UCSD-AML1 (cell line): Measurements from ENCODE around the gene MORN1.
"Not testable (repeated sequence)": the region's sequence is repeated elsewhere in the genome, so short reads cannot be mapped to it uniquely, and the experiment has no call there.

Experiments used
- DNase-seq: peaks from one replicate; lab custom pipeline; 2025; ENCODE audit not compliant: unreplicated experiment; lab: John Stamatoyannopoulos, UW

The MORN1 gene

DNA sequence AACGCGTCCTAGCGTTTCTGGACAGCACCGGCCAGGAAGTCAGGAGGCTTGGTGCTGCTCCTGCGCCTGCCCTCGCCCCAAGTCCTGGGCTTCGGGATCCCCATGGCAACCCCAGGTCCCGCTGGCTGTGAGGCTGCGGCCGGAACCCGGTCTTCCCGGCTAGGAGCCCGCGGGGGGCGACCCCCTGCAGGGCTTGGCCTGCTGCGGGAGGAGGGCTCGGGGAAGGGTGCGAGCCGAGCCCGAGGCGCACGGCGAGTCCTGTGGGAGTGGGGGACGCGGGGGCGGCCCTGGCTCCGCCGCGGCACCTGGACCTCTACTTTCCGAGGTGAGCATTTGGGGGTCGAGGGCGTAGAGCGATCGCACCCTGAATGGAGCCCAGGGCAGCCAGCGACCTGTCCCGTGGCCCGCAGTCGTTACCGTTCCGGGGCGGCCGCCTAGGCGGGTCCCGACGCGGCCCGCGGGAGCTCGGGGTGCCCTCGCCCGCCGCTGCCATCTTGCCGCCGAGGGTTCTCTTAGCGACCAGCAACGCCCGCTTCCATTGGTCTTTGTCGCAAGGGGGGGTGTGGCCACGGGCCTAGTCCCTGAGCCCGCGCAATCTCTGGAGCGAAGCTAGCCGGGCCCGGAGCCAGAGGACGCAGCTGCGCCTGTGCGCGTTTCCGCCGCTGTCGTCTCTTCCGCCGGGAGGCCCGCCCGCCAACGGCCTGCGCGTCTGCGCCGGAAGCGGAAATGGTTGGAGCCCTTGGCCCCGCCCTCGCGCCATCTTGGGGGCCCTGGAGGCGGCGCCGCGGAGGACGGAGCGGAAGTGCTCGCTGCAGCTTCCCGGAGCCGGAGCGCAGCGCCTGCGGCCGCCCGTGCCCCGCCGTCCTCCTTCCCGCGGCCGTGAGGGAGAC, at the start of gene MORN1, which contains the start of gene RER1:
Gene MORN1, minus strand, starts transcription at position 514 of the 890 bp plus-strand sequence. Its CDS starts 21 bp downstream, at position 493.
Gene RER1, plus strand, starts transcription at position 801 of the 890 bp plus-strand sequence. CDS start 3,950 bp downstream, outside the sequence.
- peak; percentile 100 for DNase-seq

DNA sequence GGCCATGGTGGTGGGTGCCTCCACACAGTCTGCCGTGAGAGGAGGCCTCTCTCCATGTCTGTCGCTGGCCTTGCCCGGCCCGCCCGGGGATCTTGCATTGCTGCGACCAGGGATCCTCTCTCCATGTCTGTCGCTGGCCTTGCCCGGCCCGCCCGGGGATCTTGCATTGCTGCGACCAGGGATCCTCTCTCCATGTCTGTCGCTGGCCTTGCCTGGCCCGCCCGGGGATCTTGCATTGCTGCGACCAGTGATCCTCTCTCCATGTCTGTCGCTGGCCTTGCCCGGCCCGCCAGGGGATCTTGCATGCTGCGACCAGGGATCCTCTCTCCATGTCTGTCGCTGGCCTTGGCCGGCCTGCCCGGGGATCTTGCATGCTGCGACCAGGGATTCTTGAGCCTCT, 49.0 kb upstream of the MORN1 start:
- DNase-seq: not testable (repeated sequence)

DNA sequence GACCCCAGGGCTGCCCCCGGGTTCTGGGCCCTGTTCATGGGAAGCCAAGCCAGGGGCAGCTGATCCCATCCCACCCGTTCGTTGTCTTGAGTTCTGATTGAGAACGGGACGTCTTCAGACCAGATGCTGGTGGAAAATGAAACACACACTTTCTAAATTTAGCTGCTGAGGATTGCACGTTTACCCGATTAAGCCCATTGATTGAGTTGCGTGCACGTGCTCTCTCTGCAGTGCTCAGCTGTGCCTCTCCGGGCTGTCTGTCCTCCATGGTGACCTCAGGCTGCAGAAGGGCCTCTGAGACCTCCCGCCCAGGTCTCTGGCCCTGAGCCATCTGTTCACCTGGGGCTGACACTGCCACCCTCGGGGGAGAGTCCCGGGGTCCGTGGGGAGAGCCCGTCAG, 48.0 kb upstream of the MORN1 start:
- no peak for DNase-seq

DNA sequence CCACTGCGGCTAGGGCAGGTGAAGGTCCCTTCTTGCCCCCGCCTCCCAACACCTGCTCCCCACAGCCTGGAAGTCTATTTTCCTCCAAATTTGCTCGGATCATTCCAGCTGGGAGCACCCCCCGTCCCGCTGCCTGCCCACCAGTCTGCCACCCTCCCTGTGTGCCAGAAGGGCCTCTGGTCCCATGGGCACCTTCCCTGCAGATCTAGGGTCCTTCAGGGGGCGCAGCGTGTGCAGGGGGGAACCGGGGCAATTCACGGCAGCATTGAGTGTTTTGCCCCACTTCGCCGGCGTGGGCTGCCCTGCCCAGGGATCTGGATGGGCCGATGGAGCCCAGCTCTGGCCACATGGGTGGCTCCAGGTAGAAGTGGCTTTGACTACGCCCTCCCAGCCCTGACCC, 47.3 kb upstream of the MORN1 start:
- no peak for DNase-seq

DNA sequence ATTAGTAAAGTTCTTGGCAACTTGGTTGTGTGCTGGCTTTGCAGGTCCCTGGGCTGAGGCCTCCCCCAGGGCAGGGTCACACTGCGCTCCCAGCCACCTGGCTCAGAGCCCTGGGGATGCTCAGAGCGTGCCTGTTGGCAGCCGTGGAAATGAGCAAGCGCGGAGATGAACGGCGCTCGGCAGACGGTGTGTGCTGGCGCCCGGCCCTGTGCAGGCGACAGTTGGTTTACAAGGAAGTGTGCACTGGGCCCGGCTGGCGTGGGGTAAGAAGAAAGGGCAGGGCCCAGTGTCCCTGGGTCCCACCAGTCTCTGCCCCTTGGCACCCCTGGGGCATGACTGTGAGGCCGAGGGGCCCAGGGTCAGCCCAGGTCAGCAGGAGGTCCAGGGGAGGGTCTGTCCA, 46.7 kb upstream of the MORN1 start:
- no peak for DNase-seq

DNA sequence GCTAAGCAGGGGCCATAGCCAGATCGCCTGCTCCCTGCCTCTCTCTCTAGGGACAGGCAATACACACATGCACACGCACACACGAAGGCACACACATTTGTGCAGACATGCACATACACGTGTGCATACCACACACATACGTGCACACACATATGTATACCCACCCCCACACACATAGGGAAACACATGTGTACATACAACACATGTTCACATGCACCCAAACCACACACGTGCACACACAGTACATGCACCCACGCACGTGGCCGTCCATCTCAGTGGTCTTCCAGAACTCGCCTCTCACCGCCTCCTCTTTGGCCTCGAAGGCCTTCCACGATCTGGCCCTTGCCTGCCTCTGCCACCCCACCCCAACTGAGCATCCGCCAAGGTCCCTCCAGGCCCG, 46.3 kb upstream of the MORN1 start:
- DNase-seq: no peak

DNA sequence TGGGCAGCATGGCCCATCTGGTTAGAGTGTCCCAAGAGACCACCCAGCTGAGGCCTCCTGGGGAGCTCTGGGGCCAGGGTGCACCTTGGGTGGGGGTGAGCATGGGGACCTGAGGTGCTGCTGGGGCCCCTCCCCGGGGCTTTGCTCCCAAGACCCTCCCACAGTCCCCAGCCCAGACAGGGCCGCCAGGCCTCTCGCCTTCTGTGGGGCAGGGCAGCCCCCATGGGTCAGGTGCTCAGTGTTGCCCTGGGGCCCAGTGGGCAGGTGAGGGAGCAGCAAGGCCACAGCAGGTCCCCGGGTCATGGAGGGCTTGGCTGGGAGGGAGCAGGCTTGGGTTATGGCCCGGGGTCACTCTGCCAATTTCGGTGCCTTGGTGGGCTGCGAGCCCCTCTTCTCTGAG, 45.5 kb upstream of the MORN1 start:
- DNase-seq: no peak

DNA sequence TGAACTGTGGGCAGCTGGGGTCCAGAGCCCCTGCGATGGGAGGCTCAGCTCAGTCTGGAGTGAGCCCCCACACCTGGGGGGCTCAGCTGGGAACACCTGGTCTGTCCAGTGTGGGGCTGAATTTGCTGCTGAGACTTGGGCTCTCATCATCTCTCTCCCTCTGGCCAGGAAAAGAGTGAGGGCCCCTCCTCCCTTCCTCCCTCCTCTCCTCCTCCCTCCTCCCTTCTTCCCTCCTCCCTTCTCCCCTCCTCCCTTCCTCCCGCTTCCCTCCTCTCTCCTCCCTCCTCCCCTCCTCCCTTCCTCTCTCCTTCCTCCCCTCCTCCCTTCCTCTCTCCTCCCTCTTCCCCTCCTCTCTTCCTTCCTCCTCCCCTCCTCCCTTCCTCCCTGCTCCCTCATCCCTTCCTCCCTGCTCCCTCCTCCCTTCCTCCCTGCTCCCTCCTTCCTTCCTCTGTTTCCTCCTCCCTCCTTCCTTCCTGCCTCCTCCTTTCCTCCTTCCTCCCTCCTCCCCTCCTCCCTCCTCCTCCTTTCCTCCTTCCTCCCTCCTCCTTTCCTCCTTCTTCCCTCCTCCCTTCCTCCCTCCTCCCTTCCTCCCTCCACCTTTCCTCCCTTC, 44.5 kb upstream of the MORN1 start:
- no peak for DNase-seq

DNA sequence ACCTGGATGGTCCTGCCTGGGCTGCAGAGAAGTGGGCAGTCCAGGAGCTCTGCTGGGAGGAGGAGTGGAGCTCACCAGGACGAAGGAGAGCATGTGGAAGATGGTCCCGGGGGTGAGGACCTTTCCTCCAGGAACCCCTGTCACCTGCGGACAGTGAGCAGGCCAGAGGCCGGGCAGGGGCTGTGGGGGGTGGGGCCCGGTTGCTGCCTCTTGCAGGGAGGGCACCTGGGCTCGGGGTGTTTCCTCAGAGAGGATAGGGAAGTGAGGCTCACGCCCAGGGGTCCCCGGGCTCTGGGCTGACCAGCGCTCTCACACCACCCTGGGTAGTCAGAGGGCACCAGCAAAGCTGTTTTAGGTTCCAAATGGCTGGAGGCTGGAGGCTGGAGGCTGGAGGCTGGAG, 43.7 kb upstream of the MORN1 start:
- no peak for DNase-seq

DNA sequence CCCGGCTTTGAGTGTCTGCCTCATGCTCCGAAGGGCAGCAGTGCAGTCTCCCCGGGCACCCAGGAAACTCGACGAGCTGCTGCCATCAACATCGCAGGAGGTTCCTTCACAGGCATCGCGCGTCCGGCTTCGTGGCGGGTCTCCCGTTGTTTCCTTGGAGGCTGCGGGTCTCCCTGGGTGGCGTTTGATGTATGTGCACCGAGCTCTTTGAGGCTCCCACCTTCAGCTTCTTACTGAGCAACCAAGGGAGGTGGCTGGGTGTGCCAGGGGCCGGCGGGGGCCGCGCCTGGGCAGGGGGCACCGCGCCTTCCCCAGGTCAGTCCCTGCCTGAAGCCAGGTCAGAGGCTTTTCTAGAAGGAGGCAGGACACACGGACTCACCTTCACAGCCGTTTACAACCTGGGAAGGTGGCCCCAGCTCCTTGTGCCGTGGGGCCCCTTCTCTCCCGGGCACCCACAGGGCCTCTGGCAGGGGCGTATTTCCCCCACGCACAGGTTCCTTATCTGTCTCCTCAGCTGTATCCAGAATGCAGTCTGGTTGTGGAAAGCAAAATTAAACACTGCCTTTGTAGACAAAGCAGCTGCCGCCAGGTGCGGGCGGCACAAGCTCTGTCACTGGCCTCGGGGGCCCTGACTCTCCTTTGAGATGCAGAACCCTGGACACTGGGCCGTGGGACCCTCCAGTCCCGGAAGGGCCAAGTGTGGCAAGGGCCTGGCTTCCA, 42.7 kb upstream of the MORN1 start:
- no peak for DNase-seq

DNA sequence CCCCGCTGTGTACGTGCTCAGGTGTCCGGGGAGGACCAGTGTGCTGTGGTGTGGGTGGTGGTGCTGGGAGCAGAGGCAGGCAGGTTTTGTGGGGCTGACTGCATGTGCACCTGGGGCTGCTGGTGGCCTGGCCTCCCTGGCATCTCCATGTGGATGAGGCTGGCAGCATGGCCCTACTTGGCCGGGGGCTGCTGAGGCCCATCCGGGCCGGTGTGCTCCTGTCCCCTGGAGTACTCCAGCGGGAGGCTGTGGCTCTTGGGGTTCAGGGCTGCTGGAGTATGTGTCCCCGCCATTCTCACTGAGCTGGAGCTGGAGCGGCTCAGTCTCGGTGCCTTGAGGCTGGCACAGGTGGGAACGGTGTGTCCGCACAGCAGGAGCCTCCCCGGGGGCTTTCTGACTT, 41.8 kb upstream of the MORN1 start:
- no peak for DNase-seq

DNA sequence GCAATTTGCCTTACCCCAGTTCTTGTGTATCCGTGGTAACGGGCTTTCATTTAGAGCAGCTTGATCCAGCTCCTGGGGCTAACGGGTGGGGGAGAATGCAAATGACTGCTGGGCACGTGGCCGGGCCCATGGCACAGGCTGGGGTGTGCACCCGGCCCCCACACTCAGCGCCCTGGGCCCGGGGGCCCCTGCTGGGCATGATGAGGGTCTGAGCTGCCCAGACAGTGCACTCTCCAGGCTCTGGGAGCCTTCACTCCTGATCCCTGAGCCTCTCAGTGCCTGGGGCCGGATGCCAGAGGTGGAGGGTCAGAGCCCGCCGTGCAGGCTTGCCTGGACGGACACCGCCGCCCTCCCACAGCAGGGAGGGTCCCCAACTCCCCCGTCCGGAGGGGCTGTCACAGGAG, 41.1 kb upstream of the MORN1 start:
- DNase-seq: no peak

DNA sequence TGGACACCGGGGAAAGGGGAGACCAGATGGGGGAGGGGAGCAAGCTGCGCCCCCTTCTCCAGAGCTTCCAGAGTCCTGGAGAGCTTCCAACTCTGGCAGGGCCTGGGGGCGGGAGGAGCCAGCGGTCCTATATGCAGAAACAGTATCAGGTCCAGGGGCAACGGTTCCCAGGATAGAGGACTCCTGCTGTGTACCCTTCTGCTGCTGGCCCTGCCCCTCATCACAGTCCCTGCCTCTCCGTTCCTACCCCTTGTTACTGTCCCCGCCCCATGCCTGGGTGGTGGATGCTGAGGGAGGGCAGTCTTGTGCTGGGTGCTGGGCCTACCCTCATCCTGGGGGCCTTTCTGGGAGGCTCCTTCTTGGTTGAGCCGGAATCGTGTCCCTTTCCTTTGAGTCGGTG, 40.2 kb upstream of the MORN1 start:
- DNase-seq: no peak

DNA sequence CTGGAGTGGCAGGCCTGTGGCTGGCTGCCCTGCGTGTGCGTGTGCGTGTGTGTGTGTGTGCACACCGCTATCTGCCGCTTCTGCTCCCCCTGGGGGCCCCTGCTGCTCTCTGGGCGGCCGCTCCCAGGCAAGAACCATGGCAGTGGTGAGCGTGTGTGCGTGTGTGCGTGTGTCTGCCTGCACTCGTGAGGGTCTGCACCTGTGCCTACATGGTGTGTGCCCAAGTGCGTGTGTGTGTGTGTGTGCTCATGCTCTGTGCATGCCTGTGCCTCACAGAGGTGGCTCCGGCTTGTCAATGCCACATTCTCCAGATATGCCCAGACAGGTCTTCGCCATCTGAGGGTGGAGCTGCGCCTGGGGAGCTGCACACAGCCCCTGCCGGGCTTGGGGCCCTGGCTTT, 39.7 kb upstream of the MORN1 start:
- no peak for DNase-seq

DNA sequence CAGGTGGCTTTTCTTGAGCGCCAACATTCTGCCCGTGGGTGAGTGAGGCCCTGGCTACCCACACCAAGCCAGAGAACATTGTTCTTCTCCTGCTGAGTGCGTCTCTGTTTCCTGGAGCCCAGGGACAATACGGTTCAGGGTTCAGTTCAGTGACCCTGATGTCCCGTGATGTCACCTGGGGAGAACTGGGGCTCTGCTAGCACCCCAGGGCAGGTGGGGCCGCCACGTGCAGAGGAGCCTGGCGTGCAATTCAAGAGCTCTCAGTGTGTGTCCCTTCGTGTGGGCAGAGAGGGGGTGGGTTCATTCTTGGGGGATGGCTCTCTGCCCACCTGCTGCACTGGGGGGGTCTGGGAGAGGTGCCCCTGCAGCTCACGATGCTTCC, 39.2 kb upstream of the MORN1 start:
- no peak for DNase-seq

DNA sequence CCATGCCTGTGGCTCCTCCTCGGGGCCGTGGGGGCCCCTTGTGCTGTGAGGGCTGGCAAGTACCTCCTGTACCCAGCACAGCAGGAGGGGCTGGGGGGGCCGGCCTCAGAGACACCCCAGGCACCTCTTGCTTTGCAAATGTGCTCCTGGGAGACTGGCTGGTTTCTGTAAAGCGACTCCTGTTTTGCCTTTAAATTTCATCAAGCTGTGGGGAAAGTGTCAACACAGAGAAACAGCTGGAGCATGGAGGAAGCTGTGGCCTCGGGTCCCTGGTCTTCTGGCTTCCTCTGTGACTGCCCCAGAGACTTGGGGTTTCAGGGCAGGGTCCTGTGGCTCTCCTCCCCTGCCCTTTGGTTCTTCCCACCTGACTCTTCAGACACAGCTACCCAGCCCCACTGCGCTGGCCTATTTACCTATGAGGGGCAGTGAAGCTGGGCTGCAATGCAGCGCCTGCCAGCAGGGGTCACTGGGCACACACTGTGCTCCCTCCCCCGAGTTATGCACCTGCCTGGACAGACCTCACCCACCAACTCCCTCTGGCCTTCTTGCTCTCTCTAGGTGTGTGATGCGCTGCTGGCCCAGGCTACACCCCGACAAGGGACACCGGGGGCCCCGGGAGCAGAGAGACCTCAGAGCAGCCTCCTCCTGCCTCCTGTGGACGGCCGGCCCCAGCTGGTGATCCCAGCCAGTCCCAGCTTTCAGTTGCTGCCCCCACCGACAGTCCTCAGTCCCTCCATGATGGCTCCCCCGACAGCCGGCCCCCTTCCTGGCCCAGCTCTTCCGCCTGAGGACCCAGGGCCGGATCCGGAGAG, 38.6 kb upstream of the MORN1 start:
- DNase-seq: no peak

DNA sequence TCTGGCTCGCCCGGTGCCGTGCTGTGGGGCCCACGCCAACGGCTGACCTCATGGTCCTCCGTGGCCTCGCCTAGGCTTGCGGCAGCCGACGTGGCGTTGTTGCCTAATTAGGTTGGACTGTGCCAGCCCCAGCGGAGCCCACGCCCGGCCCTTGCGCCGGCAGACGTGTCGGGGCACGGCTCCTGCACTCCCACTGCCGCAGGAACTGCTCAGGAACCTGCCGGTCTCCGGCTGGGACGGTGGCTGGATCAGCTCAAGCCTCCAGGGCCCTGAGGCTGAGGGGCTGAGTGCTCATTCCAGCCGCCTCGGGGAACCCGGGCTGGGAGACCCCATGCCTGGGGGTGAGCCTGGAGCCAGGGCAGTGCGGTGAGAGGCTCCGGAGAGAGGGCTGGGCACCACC, 37.1 kb upstream of the MORN1 start:
- DNase-seq: no peak

DNA sequence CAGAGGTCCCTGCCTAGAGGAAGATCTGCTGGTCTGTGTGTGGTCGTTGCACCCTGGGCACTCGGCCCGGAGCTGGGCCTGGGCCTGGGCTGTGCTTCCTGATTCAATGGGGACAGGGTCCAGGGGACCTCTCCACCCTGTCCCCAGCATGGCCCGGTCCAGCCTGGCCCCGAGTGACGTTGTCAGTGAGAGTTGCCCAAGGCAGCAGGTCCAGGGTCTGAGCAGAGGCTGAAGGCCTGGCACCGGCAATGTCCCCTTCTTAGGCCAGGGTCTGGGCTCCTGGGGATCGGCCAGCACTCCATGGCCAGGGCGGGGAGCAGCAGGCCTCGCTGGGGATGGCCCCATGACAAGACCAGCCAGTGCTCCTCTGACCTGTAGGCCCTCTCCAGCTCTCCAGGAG, 36.6 kb upstream of the MORN1 start:
- DNase-seq: no peak

DNA sequence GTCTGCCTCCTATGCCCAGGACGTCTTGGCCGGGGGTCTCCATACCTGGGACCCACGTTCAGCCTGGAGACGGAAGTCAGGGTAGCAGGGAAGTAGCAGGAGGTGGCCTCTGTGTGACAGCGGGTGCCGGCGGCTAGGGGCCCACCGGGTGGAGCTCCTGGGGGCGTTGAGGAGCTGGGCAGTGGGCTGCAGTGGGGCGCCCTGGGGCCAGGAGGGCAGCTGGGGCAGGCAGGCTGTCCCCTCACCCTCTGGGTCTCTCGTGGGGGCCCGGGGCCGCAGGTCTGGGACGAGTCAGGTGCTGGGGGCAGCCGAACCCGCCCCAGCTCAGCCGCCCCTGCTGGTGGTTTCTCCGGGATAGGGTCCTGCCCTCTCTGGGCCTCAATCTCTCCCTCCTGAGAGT, 35.7 kb upstream of the MORN1 start:
- DNase-seq: no peak

DNA sequence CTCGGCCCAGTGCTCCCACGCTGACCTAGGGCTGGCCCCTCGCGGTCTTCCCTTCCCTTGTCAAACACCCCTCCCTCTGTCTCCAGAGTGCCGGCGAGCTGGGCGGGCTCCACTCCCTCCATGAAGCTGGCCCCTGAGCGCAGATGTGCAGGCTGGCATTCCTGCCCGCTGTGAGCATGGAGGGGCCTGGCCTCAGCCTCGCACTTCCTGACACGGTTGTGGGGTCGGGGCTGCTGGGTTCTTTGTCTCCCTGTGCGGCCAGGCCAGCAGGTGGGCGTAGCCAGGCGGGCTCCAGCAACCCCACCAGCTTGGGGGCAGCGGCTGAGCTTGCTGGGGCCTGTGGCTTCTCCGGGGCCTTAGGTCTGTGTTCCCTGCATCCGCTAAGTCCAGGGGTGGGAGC, 35.2 kb upstream of the MORN1 start:
- DNase-seq: no peak

DNA sequence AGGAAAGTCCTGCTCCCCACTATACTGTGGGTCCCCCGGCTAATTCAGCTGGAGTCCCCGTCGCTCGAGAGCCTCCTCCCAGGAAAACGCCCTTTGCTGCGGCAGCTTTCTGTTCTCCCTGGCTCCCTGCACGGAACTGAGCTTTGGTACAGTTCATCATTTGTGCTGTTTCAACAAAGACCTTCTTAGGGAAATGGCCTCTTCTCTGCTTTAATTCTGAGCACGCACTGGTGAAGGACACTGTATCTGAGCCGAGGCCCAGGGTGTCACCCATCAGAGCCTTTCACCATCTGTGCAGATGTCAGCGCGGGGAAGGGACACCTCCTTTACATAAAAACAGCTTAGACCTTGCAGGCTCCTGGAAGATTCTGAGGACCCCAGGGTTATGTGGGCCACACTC, 34.5 kb upstream of the MORN1 start:
- DNase-seq: no peak
